CD4-positive, alpha-beta T cell treated with Interleukin-10 for 1 hour (primary cell): ENCODE results near the gene BAZ2B.
"Not testable (repeated sequence)": the region's sequence is repeated elsewhere in the genome, so short reads cannot be mapped to it uniquely, and the experiment has no call there.

Experiments
- DNase-seq: peaks from one replicate; pipeline ENCODE4 v3.0.0-alpha.2; 2020

Gene BAZ2B

DNA sequence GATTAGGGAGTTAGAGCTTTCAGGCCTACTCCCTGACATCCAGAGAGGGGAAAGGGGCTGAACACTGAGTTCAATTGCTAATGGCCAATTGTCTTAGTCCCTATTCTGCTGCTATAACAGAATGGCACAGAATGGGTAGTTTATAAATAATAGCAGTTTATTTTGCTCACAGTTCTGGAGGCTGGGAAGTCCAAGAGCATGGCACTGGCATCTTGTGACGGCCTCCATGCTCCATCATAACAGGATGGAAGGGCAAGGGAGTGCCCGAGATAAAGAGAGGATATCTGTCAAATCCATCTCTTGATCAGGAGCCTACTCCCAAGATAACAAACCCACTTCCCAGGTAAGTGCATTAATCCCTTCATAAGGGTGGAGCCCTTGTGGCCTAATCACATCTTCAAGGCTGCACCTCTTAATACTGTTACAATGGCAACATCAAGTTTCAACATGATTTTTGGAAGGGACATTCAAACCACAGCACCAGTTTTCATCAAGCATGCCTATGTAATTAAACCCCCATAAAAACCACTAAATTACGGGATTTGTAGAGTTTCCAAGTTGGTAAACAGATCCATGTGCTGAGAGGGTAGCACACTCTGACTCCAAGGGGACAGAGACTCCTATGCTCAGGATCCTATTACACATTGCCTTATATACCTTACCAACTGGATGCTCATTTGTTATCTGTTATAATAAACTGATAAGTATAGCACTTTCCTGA lies 44.6 kb downstream of the BAZ2B start:
- no peak for DNase-seq

DNA sequence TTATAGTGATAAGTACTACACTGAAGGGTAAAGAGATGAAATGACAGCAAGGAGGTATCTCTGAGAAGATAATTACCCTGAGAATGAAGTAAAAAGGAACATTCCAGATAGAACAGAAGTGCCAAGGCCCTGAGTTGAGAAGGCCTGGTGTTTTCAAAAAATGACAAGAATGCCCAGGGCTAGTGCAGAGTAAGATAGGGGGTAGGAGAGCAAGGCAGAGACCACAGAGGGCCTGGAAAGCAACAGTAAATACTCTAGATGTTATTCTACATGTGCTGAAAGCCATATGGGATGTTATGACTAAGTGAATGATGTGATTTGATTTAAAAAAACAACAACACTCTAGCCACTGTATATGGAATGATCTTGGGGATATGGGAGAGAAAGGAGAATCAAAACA lies 52.3 kb downstream of the BAZ2B start:
- DNase-seq: no peak

DNA sequence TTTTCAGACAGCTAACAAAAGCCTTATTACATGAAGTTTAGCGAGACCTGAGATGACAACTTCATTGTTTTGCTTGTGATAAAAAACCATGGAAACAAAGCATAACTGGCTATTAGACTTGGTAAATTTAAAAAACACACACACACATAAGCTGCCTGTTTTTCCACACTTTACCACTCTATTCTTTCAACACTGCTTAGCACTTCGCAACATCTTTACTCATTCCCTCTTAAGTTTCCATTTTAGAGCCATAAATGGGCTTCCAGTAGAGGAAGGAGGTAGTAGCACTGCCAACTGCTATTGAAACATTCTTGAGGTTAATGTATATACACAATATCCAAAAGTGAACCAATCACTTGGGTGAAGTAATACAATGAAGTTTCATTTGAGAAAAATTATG lies 54.1 kb downstream of the BAZ2B start:
- no peak for DNase-seq

- no peak for DNase-seq
These were observed 54.6 kb downstream of the BAZ2B start for GRCh38 chr2:159561786-159562185.

DNA sequence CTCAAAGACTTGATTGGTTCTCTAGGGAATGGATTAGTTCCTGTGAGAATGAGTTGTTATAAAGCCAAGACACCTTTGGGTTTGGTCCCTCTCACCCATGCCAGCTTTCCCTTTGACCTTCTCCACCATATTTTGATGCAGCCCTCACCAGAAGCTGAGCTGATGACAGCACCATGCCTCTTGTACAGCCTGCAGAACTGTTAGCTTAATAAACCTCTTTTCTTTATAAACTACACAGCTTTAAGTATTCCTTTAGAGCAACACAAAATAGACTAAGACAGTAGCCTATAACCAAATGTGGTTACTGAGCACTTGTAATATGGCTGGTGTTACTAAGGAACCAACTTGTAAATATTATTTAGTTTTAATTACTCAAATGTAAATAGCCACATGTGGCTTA lies 55.1 kb downstream of the BAZ2B start:
- no peak for DNase-seq

GRCh38 chr2:159559034-159559433 lies 57.3 kb downstream of the BAZ2B start:
- DNase-seq: no peak

GRCh38 chr2:159558479-159558878 lies 57.9 kb downstream of the BAZ2B start:
- DNase-seq: no peak

GRCh38 chr2:159557437-159558034 lies 58.8 kb downstream of the BAZ2B start:
- DNase-seq: no peak

GRCh38 chr2:159555651-159556392 lies 60.5 kb downstream of the BAZ2B start:
- DNase-seq: no peak

GRCh38 chr2:159553727-159554126 lies 62.6 kb downstream of the BAZ2B start:
- no peak for DNase-seq

DNA sequence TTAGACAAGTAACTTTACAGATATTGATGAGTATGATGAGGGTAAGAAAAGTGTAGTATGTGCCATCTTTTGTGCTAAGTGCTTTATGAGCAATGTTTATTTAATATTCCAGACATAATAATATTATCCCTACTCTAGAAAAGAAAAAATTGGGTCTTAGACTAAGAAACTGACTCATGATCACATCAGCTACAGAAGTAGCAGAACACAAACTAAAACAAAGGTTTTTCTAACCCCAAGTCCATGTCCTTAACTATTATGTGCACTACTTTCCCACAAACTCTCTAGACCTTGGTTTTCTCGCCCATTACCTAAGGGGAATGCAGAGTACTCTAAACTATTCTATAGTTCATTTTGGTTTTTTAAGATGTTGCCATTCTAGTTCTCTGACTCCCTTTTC lies 64.5 kb downstream of the BAZ2B start:
- DNase-seq: no peak

- no peak for DNase-seq
These were observed 66.1 kb downstream of the BAZ2B start for GRCh38 chr2:159550231-159550630.

- DNase-seq: no peak
These were observed 67.1 kb downstream of the BAZ2B start for GRCh38 chr2:159549234-159549633.

GRCh38 chr2:159546716-159547430 lies 69.5 kb downstream of the BAZ2B start:
- no peak for DNase-seq

DNA sequence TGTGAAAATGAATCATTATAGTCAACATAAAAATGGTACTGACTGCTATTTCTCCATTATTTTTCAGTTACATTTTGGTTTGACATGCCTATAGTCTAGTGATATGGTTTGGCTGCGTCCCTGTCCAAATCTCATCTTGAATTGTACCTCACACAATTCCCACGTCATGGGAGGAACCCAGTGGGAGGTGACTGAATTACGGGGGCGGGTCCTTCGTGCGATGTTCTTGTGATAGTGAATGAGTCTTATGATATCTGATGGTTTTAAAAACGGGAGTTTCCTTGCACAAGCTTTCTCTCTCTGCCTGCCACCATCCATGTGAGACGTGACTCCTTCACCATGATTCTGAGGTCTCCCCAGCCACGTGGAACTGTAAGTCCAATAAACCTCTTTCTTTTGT lies 70.3 kb downstream of the BAZ2B start:
- no peak for DNase-seq

- DNase-seq: no peak
These were observed 71.3 kb downstream of the BAZ2B start for GRCh38 chr2:159545085-159545484.

DNA sequence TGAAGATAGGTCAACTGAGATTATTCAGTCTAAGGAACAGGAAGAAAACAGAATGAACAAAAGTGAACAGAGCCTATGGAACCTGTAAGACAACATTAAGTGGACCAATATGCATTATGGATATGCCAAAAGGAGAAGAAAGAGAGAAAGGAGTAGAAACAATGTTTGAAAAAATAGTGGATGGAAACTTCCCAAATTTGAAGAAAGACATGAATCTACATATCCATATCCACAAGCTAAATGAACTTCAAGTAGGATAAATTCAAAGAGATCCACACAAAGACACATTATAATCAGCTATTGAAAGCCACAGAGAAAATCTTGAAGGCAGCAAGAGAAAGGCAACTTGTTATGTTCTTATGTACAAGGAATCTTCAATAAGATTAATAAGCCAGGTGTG lies 74.2 kb downstream of the BAZ2B start:
- DNase-seq: no peak

DNA sequence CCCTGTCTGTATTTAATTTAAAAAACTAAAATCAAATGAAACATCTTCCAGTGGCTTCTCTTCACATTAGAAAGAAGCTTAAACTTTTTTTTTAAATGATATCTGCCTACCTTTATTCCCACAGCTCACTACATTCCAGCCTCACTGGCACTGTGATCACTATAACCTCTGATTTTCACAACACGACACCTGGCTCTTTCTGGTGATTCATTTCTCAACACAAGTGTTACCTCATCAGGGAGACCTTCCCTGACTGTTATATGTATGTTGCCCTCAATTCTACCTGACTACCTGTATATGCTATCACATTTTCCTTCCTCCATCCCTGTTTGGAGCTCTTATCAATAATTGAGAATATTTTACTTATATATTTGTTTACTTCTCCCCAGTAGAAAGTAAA lies 76.6 kb downstream of the BAZ2B start:
- no peak for DNase-seq

DNA sequence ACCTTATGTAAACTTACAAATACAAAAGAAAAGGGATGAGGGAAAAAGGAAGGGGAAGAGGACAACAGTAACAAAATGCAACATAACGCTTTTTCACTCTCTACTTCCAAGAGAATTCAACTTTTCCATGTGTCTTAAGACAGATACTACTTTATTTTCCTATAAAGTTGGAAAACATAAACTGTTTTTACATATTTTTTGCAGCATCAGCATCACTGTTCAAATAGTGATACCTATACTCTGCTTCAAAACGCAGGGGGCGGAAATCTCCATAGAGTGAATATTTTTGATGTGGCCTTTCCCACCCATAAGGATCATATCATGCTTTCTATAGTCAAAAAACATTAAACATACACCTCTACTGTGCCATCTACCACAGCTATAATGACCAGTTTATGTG lies 77.5 kb downstream of the BAZ2B start:
- no peak for DNase-seq

GRCh38 chr2:159535261-159535660 lies 81.1 kb downstream of the BAZ2B start:
- DNase-seq: not testable (repeated sequence)

DNA sequence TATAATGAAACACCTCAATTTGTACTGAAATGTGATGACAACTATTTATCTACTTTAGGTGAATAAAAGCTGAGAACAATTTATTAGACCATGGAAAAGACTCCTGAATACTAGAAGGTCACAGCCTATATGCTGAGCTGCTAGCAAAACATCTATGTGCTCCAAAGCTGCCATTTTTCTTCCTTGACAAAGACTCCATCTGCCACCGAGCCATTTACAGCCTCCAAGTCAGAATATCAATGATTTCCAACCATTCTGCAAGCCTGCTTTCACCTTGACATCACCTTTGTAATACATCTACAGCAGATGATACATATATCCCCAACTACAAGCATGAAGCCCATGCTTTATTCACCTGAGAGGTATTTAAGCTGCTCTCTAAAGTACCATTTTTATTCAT lies 84.9 kb downstream of the BAZ2B start:
- DNase-seq: no peak

- no peak for DNase-seq
These were observed 89.9 kb downstream of the BAZ2B start for GRCh38 chr2:159526433-159526832.

GRCh38 chr2:159525012-159525411 lies 91.3 kb downstream of the BAZ2B start:
- no peak for DNase-seq

- no peak for DNase-seq
These were observed 95.1 kb downstream of the BAZ2B start for GRCh38 chr2:159521272-159521671.
